DOHH2 (cell line): ENCODE data around the gene LIFR.

ENCODE experiments used
- CTCF ChIP-seq: fragments of 200-600 bp; sonication (generic); IDR thresholded peaks from one replicate; pipeline ENCODE4 v1.5.1; 2014; ENCODE audit warnings: antibody characterized with exemption, mild to moderate bottlenecking, low read depth, low read length; ENCODE audit not compliant: poor library complexity, severe bottlenecking
- EZH2phosphoT487 ChIP-seq: fragments of 200-600 bp; sonication (generic); IDR thresholded peaks from 2 replicates; pipeline ENCODE4 v1.6.1; 2017; ENCODE audit warnings: borderline replicate concordance, mild to moderate bottlenecking, antibody characterized with exemption, low read length, moderate library complexity, mixed read lengths

GRCh38 chr5:38450627-38451026 lies 105.8 kb downstream of the LIFR start:
- no peak for TF ChIP-seq CTCF
- TF ChIP-seq EZH2phosphoT487: no peak
